OCI-LY1 (cell line): Measurements from ENCODE around the gene EEPD1.

ENCODE experiments used
- H2AFZ ChIP-seq: fragments of 200-600 bp; sonication (generic), shearing (Covaris generic); 2 replicates; pipeline ENCODE4 v1.6.0; 2014; ENCODE audit warnings: antibody characterized with exemption, mild to moderate bottlenecking, low read length
- H3F3A ChIP-seq: fragments of 200-600 bp; sonication (generic), shearing (Covaris generic); 2 replicates; pipeline ENCODE4 v1.6.0; 2014; ENCODE audit warnings: mild to moderate bottlenecking, antibody characterized with exemption, low read length, moderate library complexity; ENCODE audit not compliant: insufficient read depth
- H3K27ac ChIP-seq: fragments of 200-600 bp; sonication (generic); 2 replicates; pipeline ENCODE4 v1.5.1; 2014; ENCODE audit warnings: low read length, mixed run types, mild to moderate bottlenecking, low read depth; ENCODE audit not compliant: poor library complexity, severe bottlenecking
- H3K27me3 ChIP-seq: fragments of 200-600 bp; sonication (generic); 2 replicates; pipeline ENCODE4 v1.6.0; 2014; ENCODE audit warnings: antibody characterized with exemption, mild to moderate bottlenecking, low read length, moderate library complexity; ENCODE audit not compliant: insufficient read depth
- H3K36me3 ChIP-seq: fragments of 200-600 bp; sonication (generic); 2 replicates; pipeline ENCODE4 v1.6.1; 2014; ENCODE audit warnings: mild to moderate bottlenecking, antibody characterized with exemption, low read length, moderate library complexity, mixed read lengths; ENCODE audit not compliant: insufficient read depth
- H3K4me1 ChIP-seq: fragments of 200-600 bp; sonication (generic); 2 replicates; pipeline ENCODE4 v1.5.1; 2014; ENCODE audit warnings: mild to moderate bottlenecking, low read length, moderate library complexity; ENCODE audit not compliant: insufficient read depth, severe bottlenecking
- H3K4me2 ChIP-seq: fragments of 200-600 bp; sonication (generic), shearing (Covaris generic); 2 replicates; pipeline ENCODE4 v1.6.1; 2014; ENCODE audit warnings: low read length
- H3K4me3 ChIP-seq: fragments of 200-600 bp; sonication (generic); 2 replicates; pipeline ENCODE4 v1.5.1; 2014; ENCODE audit warnings: low read length, low read depth, mild to moderate bottlenecking, mixed read lengths; ENCODE audit not compliant: poor library complexity, severe bottlenecking
- H3K79me2 ChIP-seq: fragments of 200-600 bp; shearing (Covaris generic); 2 replicates; pipeline ENCODE4 v1.6.1; 2016; ENCODE audit warnings: mixed run types, low read length, mixed read lengths; ENCODE audit not compliant: insufficient read depth
- H3K9ac ChIP-seq: fragments of 200-600 bp; sonication (generic), shearing (Covaris generic); 2 replicates; pipeline ENCODE4 v1.6.1; 2014; ENCODE audit warnings: mild to moderate bottlenecking, low read length, mixed read lengths
- H3K9me2 ChIP-seq: fragments of 200-600 bp; sonication (generic), shearing (Covaris generic); 2 replicates; pipeline ENCODE4 v1.6.1; 2014; ENCODE audit warnings: low read depth, mild to moderate bottlenecking, low read length, mixed read lengths
- H3K9me3 ChIP-seq: fragments of 200-600 bp; shearing (Covaris generic); 2 replicates; pipeline ENCODE4 v1.6.1; 2014; ENCODE audit warnings: low read length, mixed read lengths
- H4K20me1 ChIP-seq: fragments of 200-600 bp; sonication (generic), shearing (Covaris generic); 2 replicates; pipeline ENCODE4 v1.6.0; 2016; ENCODE audit warnings: mild to moderate bottlenecking, low read length; ENCODE audit not compliant: insufficient read depth
- EZH2 ChIP-seq: fragments of 200-600 bp; sonication (generic), shearing (Covaris generic); IDR thresholded peaks from 2 replicates; pipeline ENCODE4 v1.8.0; 2017; ENCODE audit warnings: borderline replicate concordance, mixed run types, mild to moderate bottlenecking, antibody characterized with exemption, low read length, moderate library complexity, mixed read lengths
- TF ChIP-seq, protein P1 (sequence below): fragments of 200-600 bp; sonication (generic), shearing (Covaris generic); IDR thresholded peaks from 2 replicates; pipeline ENCODE4 v1.5.1; 2017; ENCODE audit warnings: mild to moderate bottlenecking, antibody characterized with exemption, low read length, moderate library complexity, mixed read lengths

EEPD1 gene

DNA sequence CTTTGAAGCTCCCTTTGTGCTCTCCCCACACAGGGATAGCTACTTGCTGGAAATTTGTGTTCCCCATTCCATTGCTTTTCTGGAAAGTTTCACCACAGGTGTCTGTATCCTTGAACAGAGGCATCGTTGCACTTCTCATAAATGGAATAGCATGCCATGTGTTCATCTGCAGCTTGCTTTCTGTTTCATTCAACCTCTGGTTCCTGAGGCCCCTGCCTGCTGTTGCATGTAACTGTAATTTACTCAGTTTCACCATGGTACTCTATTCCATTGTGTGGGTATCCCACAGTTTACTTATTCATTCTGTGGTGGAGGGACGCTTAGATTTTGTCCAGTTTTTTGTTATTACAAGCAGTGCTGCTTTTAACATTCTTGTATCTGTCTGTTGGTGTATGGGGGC lies 32.0 kb downstream of the EEPD1 start:
- peak overlapping the region; percentile 21; the same call in 1 of the 2 replicates for H3K9ac ChIP-seq
- H3K27ac ChIP-seq = peak overlapping the region; percentile 96
- no peaks in the 10 kb centered on the region for H3K9me2 ChIP-seq
- H3K4me2 ChIP-seq = peak overlapping the region; percentile 31; the same call in 1 of the 2 replicates
- no peaks in the 10 kb centered on the region for H3F3A ChIP-seq
- no peaks in the 10 kb centered on the region for H3K36me3 ChIP-seq
- no peak for TF ChIP-seq EZH2
- TF ChIP-seq, protein P1, sequence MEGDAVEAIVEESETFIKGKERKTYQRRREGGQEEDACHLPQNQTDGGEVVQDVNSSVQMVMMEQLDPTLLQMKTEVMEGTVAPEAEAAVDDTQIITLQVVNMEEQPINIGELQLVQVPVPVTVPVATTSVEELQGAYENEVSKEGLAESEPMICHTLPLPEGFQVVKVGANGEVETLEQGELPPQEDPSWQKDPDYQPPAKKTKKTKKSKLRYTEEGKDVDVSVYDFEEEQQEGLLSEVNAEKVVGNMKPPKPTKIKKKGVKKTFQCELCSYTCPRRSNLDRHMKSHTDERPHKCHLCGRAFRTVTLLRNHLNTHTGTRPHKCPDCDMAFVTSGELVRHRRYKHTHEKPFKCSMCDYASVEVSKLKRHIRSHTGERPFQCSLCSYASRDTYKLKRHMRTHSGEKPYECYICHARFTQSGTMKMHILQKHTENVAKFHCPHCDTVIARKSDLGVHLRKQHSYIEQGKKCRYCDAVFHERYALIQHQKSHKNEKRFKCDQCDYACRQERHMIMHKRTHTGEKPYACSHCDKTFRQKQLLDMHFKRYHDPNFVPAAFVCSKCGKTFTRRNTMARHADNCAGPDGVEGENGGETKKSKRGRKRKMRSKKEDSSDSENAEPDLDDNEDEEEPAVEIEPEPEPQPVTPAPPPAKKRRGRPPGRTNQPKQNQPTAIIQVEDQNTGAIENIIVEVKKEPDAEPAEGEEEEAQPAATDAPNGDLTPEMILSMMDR = no peak
- H4K20me1 ChIP-seq = no peaks in the 10 kb centered on the region
- no peak overlapping the region for H3K4me3 ChIP-seq
- no peaks in the 10 kb centered on the region for H3K79me2 ChIP-seq
- H3K27me3 ChIP-seq = no peaks in the 10 kb centered on the region
- peaks cover 98% of the 10 kb centered on the region for H3K4me1 ChIP-seq
- H2AFZ ChIP-seq = no peak overlapping the region
- no peaks in the 10 kb centered on the region for H3K9me3 ChIP-seq

DNA sequence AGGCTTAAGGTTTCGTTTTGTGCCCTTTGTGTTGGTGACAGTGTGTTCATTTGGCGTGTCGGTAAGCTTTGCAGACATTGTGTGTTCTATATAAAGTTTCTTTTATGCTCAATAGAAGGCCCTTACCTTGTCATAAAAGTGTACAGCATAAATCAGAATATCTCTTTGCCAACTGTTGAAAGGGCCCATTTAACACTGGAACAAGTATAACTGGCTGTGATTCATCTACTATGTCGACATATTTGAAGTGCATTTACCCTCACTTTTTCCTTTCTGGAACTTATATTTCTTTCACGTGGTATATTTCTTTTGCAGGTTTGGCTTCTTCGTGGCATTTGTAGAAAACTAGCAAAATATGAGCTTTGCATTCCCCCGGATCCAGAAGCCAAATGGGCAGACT lies 32.7 kb downstream of the EEPD1 start:
- Histone ChIP-seq H3K9me2 (no peaks in the 10 kb centered on the region), H3K9ac (peak overlapping the region; percentile 21; the same call in 1 of the 2 replicates), H3F3A (no peaks in the 10 kb centered on the region), H2AFZ (no peak overlapping the region), H3K4me3 (no peak overlapping the region), H3K27me3 (no peaks in the 10 kb centered on the region), H3K4me1 (peaks cover 98% of the 10 kb centered on the region), H3K79me2 (no peaks in the 10 kb centered on the region), H3K27ac (peak overlapping the region; percentile 96), H3K36me3 (no peaks in the 10 kb centered on the region), H3K4me2 (peak overlapping the region; percentile 31; the same call in 1 of the 2 replicates), H4K20me1 (no peaks in the 10 kb centered on the region), H3K9me3 (no peaks in the 10 kb centered on the region)
- TF ChIP-seq, protein P1 = no peak
- TF ChIP-seq EZH2 = no peak

DNA sequence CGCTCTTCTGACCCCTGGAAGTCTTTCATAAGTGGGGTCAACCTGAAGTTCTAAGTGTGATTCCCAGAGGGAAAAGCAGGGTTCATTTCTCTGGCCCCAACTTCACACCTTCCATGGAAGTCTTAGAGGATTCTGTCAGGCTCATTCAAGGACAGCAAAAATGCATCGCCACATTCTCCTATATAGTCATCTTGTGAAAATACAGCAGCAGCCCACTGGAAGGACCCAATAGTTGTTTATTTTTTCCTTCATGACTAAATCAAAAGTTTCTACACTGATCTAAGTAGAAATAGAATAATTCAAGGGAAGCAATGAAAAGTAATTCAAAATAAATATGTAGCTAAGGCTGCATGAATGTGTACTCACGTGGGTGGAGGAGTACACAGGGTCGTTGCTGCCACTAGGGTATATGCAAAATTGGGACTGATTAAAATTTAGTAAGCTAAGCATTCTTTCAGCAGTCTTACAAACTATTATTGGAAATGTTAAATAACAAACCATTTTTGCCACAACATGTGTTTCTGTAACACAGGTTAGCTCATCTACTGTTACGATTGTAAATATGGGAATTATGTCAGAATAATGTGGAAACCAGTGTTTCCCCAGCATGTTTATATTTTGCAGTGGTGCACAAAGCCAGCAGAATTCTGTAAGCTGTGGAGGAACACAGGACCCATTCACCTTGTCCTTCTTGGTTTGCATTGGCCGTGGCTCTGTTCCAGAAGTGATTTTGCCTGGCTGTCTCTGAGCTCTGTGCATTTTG lies 33.5 kb downstream of the EEPD1 start:
- H3F3A ChIP-seq = no peaks in the 10 kb centered on the region
- H3K36me3 ChIP-seq = no peaks in the 10 kb centered on the region
- peak overlapping the region; percentile 96 for H3K27ac ChIP-seq
- peaks cover 98% of the 10 kb centered on the region for H3K4me1 ChIP-seq
- H3K4me2 ChIP-seq = peak overlapping the region; percentile 22; the same call in 1 of the 2 replicates
- no peak overlapping the region for H3K4me3 ChIP-seq
- no peaks in the 10 kb centered on the region for H3K27me3 ChIP-seq
- no peaks in the 10 kb centered on the region for H3K9me2 ChIP-seq
- H2AFZ ChIP-seq = no peak overlapping the region
- H3K9me3 ChIP-seq = no peaks in the 10 kb centered on the region
- no peaks in the 10 kb centered on the region for H3K79me2 ChIP-seq
- TF ChIP-seq, protein P1 = no peak
- H3K9ac ChIP-seq = peak overlapping the region; percentile 17; the same call in 1 of the 2 replicates
- no peaks in the 10 kb centered on the region for H4K20me1 ChIP-seq
